GM18861 (cell line): ENCODE results near the gene PPP1CB.
"Not testable (repeated sequence)": the region's sequence is repeated elsewhere in the genome, so short reads cannot be mapped to it uniquely, and the experiment has no call there.

Source experiments
- ATAC-seq: cut with Tn5 transposase; IDR thresholded peaks from one replicate; pipeline ENCODE4 v1.9.1; 2021; ENCODE audit not compliant: unreplicated experiment

Gene PPP1CB

DNA sequence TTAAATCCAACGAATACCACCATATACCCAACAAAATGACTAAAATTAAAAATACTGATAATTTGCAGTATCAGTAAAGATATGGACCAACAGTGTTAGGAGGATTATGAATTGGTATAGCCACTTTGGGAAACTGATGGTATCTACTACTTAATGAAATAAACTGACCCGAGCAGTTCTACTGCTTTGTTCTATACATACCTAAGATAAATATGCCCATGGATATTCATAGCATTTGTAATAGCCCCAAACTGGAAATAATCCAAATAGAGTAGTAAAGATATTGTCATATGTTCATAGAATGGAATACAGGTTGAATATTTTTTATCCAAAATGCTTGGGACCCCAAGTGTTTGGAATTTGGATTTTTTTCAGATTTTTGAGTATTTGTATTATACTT, 20.7 kb downstream of the PPP1CB start:
- no peak for ATAC-seq

GRCh38 chr2:28776471-28776870, 24.8 kb downstream of the PPP1CB start:
- ATAC-seq, result no peak

DNA sequence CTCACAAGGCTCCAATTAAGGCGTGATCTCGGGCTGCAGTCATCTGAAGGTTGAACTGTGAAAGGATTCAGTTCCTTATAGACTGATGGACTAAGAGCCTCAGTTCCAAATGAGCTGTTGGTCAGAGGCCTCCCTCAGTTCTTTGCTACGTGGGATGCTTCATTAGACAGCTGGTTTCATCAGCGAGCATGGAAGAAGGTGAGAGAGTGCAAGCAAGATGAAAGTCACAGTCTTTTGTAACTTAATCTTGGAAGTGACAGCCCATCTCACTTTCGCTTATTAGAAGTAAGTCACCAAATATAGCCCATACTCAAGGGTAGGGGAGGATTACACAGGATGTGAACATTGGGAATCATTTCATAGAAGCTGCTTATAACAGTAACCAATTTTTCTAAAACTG, 26.8 kb downstream of the PPP1CB start:
- no peak for ATAC-seq

- no peak for ATAC-seq
Observed at GRCh38 chr2:28779001-28779400, 27.4 kb downstream of the PPP1CB start.

GRCh38 chr2:28780496-28780895, 28.9 kb downstream of the PPP1CB start:
- no peak for ATAC-seq

- ATAC-seq, result no peak
Observed at GRCh38 chr2:28782423-28782822, 30.8 kb downstream of the PPP1CB start.

GRCh38 chr2:28784570-28784969, 32.9 kb downstream of the PPP1CB start:
- ATAC-seq, result not testable (repeated sequence)

DNA sequence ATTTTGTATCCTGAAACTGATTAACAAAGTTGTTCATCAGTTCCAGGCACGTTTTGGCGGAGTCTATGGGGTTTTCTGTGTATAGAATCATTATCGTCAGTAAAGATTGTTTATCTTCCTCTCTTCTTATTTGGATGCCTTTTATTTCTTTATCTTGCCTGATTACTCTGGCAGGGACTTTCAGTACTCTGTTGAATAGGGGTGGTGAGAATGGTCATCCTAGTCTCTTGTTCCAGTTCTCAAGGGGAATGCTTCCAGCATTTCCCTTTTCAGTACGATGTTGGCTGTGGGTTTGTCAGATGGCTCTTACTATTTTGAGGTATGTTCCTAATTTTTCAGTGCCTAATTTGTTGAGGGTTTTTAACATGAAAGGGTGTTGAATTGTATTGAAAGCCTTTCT, 45.0 kb downstream of the PPP1CB start:
- ATAC-seq, result no peak

DNA sequence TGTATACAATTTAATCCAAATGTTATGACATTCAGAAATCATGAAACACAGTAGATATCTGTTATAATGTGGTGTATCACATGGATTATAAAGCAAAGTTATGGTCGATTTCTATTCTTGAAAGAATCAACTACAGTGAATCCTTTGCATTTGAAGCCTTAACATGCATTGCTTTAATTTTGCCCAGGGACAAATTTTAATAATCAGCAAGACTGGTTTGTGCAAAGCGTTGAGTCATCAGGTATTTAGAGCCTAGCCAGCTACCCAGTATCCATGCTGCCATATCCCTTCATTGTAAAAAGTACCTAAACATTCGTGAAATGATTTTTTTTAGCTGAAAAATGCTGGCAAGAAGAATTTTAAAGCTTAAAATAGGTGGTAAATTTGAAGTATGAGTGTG, 50.1 kb downstream of the PPP1CB start:
- ATAC-seq, result no peak

- ATAC-seq, result no peak
Observed at GRCh38 chr2:28802975-28803429, 51.4 kb downstream of the PPP1CB start.

DNA sequence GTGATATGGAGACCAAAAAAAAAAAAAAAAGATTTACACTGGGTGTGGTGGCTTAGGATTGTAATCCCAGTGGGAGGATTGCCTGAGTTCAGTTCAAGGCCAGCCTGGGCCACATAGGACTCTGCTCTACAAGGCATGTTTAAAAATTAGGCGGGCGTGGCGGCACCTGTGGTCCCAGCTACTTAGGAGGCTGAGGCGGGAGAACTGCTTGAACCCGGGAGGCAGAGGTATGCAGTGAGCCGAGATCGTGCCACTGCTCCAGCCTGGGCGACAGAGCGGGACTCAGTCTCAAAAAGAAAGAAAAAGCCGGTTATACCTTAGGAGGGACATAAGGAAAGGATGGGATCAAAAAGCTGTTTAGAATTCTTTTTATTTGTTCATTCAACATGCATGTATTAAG, 58.3 kb downstream of the PPP1CB start:
- no peak for ATAC-seq

DNA sequence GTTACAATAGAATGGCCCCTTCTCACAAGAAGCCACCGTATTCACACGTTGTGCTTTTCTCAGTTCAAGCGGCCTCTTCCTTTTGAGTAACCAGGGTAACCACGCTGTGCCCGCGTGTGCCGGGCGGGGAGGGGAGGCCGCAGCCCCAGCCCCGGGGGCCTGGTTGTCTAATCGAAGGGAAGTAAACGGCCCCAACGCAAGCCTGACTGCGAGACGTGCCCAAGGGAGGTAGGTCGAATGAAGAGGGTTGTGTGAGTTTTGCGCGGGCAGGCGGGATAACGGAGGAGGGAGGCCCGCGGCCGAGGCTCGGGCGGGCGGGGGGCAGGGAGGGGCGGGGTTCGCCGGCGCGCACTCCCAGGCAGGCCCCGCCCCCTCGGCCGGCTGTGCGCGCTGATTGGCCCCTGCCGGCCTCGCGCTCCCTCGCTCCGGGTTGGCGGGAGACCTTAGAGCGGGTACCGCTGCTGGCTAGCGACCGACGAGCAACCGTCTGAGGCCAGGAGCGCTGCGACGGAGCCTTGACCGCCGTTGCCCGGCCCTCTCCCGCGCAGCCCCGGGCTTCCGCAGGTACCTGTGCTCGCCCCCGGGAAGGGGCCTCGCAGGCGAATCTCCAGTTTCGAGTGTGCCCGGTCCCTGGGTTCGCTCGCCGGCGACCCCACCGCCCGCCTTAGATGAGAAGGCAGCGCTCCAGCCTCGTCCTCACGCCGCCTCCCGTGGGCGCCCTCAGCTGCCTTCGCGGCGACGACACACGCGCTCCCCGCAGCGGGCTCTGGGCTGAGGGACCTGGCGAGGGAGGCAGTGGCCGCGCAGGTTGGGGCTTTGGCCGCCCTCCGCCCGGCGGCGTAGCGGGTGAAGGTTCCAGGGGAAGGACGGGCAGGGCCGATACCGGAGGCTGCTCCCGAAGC, 59.0 kb downstream of the PPP1CB start, which contains the start of gene SPDYA:
Gene SPDYA, plus strand, starts transcription at position 451 of the 902 bp plus-strand sequence. CDS start 5,181 bp downstream, outside the sequence.
- peak; percentile 56 for ATAC-seq

- no peak for ATAC-seq
Observed at GRCh38 chr2:28818053-28818452, 66.4 kb downstream of the PPP1CB start.

DNA sequence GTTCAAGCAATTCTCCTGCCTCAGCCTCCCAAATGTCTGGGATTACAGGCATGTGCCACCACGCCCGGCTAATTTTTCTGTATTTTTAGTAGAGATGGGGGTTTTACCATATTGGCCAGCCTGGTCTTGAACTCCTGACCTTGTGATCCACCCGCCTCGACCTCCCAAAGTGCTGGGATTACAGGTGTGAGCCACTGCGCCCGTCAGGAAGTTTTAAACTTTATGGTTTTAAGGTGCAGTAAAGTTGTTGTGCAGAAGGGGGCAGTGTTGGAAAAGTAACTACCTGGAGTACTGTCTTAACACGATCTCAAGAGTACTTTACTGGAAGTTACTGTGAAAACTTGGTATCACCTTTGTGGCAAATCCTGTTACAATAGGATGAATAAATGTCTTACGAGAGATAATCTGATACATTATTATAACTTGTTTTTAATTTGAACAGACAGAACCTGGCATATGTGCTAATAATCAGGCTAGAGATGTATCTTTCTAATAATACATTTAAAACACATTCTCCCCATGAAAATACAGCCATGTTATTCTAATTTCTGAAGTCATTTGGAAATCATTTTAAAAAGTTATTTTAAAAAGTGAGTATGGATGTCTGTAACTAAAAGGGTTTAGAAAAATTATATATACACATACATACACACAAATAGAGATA, 69.8 kb downstream of the PPP1CB start:
- no peak for ATAC-seq

DNA sequence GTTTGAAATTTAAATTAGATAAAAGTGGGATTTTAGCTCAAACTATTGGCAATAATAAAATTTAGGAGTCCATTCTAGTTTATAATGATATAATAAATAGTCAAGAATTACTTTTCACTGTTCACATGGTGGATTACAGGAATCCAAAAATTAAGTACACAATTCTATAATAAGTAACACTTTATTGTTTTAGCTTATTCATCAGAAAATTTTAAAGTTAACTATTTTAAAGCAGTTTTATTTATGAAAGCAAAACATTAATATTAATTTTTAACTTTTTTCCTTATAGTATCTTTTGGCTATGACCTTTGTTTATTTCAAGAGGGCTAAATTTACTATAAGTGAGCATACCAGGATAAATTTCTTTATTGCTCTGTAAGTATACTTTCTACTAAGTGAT, 70.4 kb downstream of the PPP1CB start:
- ATAC-seq, result no peak

- no peak for ATAC-seq
Observed at GRCh38 chr2:28824207-28824606, 72.6 kb downstream of the PPP1CB start.

DNA sequence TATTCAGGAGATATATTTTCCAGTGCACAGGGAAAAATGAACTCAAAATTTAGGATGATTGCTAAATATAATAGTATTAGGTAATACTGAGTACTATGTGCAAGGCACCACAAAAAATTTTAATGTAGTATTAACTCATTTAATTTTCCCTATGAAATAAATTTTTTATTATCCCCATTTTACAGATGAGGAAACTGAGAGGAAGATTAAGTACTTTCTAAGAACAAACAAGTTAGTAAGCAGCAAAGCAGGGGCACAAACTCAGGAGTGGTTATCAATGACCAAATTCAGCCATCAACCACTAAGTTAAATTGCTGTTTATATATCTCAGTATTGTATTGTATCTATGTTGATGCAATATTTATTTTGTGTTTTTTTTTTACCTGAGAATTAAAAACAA, 73.2 kb downstream of the PPP1CB start:
- no peak for ATAC-seq

DNA sequence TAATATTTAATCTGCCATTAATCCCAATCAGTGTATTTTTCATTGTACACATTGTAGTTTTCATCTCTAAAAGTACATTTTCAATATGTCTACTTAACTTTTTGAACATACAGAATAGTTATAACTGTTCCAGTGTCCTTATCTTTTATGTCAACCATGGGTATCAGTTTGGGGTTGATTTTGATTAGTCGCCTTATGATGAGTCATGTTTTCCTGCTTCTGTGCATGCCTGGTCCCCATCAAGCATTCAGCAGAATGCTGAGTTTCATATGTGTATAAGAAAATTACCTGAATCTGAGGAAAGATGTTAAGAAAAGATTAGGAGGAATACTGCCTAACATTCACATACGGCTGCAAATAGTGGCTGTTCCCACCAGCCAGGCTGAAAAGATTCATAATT, 76.8 kb downstream of the PPP1CB start:
- ATAC-seq, result no peak

DNA sequence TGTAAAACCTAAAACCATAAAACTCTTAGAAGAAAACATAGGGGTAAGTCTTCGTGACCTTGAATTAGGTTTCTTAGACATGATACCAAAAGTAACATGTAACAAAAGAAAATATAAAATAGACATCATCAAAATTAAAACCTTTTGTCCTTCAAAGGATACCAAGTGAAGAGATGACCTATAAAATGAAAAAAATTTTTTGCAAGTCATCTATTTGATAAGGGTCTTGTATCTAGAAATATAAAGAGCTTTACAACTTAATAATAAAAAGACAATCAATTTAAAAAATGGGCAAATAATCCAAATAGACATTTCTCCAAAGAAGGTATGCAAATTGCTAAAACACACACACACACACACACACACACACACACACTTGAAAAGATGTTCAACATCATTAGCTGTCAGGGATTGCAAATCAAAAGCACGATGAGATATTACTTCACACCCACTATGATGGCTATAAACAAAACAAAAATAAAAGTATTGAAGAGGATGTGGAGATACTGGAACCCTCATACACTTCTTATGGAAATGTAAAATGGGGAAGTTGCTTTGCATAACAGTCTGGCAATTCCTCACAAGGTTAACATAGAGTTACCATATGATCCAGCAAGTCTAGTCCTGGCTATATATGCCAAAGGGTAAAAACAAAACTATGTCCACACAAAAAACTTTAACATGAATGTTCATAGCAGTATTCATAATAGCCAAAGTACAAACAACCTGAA, 82.3 kb downstream of the PPP1CB start:
- no peak for ATAC-seq

DNA sequence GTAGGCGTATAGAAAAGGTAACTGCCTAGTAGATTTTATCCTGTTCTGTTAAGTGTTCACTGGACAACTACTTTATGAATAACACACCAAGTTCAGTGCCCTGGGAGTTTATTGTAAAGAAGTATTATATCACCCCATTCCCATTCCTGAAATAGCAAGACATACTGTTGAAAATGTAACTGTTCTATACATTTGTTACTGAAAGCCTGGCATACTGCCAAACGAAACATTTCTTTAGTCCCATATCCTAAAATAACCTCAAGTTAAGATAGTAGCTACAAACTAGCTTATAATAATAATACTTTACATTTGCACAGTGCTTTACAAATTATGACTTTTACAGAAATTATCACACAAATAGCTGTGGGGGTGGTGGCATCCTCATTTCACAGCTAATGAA, 84.2 kb downstream of the PPP1CB start:
- ATAC-seq, result no peak

DNA sequence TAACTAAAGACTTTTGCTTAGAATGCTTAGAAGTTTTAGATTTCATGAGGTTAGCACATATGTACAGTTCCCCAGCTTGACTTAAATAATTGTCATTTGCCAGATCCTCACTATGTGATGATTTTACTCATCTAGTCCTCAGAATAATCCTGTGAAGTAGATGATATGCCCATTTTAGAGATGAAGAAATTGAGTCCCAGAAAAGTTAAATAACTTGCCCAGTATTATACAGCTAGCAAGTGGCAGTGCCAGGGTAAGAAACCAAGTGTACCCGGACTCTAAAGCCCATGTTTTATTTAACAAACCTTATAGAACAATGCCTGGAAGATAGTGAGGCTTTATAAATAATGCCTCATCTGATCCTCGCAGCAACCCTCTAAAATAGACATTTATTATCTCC, 87.3 kb downstream of the PPP1CB start:
- no peak for ATAC-seq

GRCh38 chr2:28842042-28842441, 90.4 kb downstream of the PPP1CB start:
- no peak for ATAC-seq
